Measurements from ENCODE around the gene MAT2A.
"Not testable (repeated sequence)": the region's sequence is repeated elsewhere in the genome, so short reads cannot be mapped to it uniquely, and the experiment has no call there.

The MAT2A gene

DNA sequence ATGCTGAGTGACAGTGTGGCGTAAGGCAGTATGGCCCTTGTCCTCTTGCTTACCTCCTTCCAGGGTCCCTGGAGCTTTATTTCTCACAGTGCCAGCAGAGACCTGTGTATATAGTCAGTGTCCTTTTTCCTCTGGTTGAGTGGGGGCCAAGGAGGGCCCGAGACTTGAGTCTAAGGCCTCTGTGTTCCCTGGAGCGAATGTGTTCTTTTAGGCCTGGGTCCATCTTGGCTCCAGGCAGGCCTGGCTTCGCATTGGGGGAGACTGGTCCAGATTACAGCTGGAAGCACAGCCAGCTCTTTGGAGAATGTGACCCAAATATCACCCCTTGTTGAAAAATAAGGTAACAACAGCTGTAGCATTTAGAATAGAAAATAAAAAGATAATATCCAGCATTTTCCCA, 50.2 kb downstream of the MAT2A start:
- TF ChIP-seq, protein P1, sequence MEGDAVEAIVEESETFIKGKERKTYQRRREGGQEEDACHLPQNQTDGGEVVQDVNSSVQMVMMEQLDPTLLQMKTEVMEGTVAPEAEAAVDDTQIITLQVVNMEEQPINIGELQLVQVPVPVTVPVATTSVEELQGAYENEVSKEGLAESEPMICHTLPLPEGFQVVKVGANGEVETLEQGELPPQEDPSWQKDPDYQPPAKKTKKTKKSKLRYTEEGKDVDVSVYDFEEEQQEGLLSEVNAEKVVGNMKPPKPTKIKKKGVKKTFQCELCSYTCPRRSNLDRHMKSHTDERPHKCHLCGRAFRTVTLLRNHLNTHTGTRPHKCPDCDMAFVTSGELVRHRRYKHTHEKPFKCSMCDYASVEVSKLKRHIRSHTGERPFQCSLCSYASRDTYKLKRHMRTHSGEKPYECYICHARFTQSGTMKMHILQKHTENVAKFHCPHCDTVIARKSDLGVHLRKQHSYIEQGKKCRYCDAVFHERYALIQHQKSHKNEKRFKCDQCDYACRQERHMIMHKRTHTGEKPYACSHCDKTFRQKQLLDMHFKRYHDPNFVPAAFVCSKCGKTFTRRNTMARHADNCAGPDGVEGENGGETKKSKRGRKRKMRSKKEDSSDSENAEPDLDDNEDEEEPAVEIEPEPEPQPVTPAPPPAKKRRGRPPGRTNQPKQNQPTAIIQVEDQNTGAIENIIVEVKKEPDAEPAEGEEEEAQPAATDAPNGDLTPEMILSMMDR (IDR thresholded peaks at IDR 0.05; ENCODE audit: extremely low read depth, missing control alignments), result no peak
- no peak for DNase-seq (ENCODE audit: low spot score)

DNA sequence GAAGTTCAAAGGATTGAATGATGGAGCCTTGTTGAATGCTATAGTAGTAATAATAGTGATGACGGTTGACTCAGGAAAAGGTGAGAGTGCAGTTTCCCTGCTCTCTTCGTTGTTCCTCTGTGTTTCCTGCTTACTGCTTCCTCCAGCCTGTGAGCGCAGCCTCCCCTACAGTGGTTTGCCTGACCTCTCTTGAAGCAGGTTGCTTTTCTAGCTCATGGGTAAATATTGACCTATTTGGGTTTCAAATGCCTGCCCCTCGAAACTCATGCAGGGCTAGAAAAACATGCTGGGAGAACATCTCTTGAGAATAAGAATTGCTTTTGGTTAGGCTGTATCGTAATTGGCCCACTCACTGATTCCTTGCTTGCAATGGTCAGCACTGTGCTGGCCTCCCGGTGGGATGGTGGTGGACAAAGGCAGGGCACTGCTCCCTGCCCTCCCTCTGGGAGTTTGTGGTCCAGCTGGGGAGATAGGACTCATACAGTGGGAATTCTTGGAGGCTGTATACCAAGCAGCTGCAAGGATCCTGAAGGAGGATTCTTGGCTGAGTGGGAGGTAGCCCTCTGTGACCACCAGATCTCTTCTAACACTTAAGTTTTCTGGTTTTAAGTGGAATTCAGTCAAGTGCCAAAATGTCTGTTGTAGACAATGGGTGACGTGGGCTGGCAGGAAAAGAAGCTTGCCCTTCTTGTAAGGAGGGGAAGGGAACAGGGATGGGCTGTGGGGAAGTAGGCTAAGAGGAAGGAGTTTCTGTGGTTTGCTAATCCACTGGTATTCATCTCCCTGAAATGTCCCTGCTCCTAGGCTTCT, 51.2 kb downstream of the MAT2A start:
- TF ChIP-seq, protein P1 (IDR thresholded peaks at IDR 0.05; ENCODE audit: extremely low read depth, missing control alignments), result no peak
- no peak for DNase-seq (ENCODE audit: low spot score)

DNA sequence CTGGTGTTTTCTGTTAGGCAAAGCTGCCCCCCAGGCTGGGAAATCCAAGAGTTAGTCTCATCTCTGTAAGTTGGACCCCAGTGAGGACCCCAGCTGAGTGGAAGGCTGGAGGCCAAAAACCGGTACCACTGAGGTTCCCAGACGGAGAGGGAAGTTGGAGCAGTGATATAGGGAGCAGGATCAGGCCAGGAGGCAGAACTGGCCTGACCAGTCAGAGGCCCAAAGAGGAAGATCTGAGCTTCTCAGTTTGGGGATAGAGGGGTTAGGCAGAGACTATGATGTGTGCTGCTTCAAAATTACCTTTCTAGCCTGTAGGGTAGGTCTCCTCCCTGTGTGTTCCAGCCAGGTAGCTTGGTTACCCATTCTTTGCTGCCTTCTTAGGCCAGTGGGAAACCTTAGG, 52.0 kb downstream of the MAT2A start:
- TF ChIP-seq, protein P1 (IDR thresholded peaks at IDR 0.05; ENCODE audit: extremely low read depth, missing control alignments), result no peak
- DNase-seq (ENCODE audit: low spot score), result no peak

DNA sequence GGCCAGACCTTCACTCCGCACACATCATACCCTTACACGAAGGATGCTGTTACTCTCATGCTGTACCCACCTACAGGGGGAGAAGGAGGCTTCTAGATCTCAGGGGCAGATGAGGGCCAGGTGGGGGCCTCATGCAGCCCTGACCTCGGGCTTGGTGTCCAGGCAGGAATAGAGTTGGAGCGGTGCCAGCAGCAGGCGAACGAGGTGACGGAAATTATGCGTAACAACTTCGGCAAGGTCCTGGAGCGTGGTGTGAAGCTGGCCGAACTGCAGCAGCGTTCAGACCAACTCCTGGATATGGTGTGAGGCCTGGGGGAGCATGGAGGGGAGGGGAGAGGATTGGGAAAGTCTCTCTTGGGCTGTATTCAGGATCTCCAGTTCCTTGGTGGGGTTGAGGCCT, 52.6 kb downstream of the MAT2A start:
- TF ChIP-seq, protein P1 (IDR thresholded peaks at IDR 0.05; ENCODE audit: extremely low read depth, missing control alignments), result no peak
- no peak for DNase-seq (ENCODE audit: low spot score)

DNA sequence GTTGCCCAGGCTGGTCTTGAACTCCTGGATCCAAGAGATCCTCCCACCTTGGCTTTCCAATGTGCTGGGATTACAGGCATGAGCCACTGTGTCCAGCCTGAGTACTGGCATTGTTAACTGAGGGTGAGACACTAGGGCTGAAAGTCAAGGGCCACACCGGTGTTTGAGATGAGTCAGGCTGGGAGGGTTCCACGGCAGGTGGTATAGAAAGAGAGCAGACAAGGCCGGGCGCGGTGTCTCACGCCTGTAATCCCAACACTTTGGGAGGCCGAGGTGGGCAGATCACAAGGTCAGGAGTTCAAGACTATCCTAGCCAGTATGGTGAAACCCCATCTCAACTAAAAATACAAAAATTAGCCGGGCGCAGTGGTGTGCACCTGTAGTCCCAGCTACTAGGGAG, 53.3 kb downstream of the MAT2A start:
- DNase-seq (ENCODE audit: low spot score), result not testable (repeated sequence)

DNA sequence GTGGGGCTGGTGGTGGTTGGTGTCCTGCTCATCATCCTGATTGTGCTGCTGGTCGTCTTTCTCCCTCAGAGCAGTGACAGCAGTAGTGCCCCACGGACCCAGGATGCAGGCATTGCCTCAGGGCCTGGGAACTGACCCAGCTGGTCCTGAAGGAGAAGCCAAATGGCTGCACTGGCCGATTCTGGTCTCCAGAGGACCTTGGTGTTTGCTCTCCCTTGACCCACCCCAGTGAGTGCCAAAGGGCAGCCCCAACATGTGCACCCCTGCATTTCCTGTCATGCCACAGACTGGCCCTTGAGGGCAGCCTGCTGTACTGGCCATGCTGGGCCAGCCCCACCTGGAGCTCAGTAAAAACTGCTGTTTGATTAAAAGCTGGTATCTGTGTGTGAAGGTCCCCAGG, 54.1 kb downstream of the MAT2A start:
- no peak for DNase-seq (ENCODE audit: low spot score)

More for the DNA sequence above, 54.1 kb downstream of the MAT2A start:
- TF ChIP-seq, protein P1 (IDR thresholded peaks at IDR 0.05; ENCODE audit: extremely low read depth, missing control alignments), result no peak
